Heart left ventricle (tissue), 13 donors: ENCODE data around the gene OSM.

Experiments used
- POLR2A ChIP-seq, 2 donors: fragments of 450-650 bp; IDR thresholded peaks; one replicate each; pipeline ENCODE4 v1.6.1; 2017; ENCODE audit warnings: antibody characterized with exemption in 2 of 2, mild to moderate bottlenecking in 2 of 2, moderate library complexity in 2 of 2
- TF ChIP-seq, protein P1 (sequence below), 12 donors: fragments of 200-600 bp; sonication (generic) in 4 of 12; IDR thresholded peaks; one replicate each; pipeline versions ENCODE4 v1.5.0 to v1.8.0; 2018 to 2022; ENCODE audit warnings: antibody characterized with exemption in 12 of 12, mild to moderate bottlenecking in 5 of 12
- donor health status: ischemic (EF 13 %, LVEDD 7.1; RV severe dilation, severe dysfunction).
- donor health status: DM: no; HTN: yes; CAD: no.
- donor health status: DM: no; HTN: no; CAD: no.
- donor health status: ischemic (EF 25% LVEDD 6.9; RV normal size, moderate dysfunction).
- donor health status: ischemic (EF 25% LVEDD 5.7; RV mildly dilated, moderate dysfunction).
- donor health status: ischemic (EF 35%, LVEDD 5.7; RV mildly dilated, moderate dysfunction).
- donor health status: nonischemic (EF 11% LVEDD 7.7; RV severe dilation, severe dysfunction).
- donor health status: DM: yes; HTN: yes; CAD: no.
- donor health status: PGD.
- donor health status: ischemic (EF 29% LVEDD 5.4; RV normal size, mild dysfunction).
- donor health status: nonischemic (EF 23%, LVEDD 6.1; RV moderate dilation, normal function).

DNA sequence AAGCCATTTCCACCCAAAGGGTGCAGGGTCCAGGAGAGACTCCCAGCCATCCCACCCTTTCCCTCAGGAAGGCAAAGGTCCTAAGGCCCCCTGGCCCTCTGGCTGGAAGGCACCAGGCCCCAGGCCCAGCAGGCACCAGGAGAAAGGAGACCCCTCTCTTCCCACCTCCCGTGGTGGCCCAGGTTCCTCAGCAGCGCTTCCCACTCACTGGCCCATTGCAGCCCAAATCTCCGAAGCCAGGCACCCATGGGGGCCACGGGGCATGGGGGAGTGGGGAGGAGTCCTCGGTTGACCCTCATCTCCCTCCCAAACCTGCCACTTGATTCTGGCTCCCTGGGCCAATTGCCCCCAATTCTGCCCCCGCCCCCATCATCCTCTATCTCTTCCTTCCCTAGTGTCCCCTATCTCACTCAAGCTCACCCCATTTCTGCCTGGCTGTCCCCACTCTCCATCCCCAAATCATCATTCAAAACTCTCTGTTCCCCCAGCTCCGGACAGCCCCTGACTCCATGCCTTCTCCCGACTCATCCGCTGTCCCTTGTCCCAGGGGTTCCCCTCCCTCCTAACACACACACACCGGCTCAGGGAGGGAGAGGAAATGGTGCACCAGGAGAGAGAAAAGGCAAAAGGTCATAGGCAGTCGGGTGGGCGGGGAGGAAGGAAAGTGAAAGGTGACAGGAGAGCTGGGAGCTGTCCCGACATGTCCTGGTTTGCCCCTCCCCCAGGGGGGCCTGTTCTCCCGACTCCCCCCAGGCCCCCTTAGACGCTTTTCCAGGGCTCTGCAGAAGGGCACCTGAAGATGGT, 21.3 kb downstream of the OSM start:
- TF ChIP-seq, protein P1, sequence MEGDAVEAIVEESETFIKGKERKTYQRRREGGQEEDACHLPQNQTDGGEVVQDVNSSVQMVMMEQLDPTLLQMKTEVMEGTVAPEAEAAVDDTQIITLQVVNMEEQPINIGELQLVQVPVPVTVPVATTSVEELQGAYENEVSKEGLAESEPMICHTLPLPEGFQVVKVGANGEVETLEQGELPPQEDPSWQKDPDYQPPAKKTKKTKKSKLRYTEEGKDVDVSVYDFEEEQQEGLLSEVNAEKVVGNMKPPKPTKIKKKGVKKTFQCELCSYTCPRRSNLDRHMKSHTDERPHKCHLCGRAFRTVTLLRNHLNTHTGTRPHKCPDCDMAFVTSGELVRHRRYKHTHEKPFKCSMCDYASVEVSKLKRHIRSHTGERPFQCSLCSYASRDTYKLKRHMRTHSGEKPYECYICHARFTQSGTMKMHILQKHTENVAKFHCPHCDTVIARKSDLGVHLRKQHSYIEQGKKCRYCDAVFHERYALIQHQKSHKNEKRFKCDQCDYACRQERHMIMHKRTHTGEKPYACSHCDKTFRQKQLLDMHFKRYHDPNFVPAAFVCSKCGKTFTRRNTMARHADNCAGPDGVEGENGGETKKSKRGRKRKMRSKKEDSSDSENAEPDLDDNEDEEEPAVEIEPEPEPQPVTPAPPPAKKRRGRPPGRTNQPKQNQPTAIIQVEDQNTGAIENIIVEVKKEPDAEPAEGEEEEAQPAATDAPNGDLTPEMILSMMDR (IDR thresholded peaks at IDR 0.05), result no peak
- TF ChIP-seq POLR2A (IDR thresholded peaks at IDR 0.05), result no peak
